ENCODE data around the gene EFCC1. TPM values are rescaled to one million over a fixed set of nuclear protein-coding genes. Genes with fewer than 3 reads are reported as not detected.

The EFCC1 gene
- total and polyA plus RNA-seq, 2 of the 8 experiments (the other 6 are each of a cell fraction or from before 2014, with no cell fraction given), result 0.14 to 0.37 TPM

DNA sequence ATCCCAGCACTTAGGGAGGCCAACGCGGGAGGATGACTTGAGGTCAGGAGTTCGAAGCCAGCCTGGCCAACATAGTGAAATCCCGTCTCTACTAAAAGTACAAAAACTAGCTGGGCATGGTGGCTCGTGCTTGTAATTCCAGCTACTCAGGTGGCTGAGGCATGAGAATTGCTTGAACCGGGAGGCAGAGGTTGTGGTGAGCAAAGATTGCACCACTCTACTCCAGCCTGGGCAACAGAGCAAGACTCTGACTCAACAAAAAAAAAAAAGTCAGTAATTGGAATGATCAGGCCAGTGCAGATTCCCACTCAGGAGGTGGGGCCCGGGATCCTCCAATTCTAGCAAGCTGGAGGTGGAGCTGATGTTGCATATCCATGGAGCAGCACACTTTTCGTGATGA lies 12.8 kb upstream of the EFCC1 start (continued):
- TF ChIP-seq, protein P1, sequence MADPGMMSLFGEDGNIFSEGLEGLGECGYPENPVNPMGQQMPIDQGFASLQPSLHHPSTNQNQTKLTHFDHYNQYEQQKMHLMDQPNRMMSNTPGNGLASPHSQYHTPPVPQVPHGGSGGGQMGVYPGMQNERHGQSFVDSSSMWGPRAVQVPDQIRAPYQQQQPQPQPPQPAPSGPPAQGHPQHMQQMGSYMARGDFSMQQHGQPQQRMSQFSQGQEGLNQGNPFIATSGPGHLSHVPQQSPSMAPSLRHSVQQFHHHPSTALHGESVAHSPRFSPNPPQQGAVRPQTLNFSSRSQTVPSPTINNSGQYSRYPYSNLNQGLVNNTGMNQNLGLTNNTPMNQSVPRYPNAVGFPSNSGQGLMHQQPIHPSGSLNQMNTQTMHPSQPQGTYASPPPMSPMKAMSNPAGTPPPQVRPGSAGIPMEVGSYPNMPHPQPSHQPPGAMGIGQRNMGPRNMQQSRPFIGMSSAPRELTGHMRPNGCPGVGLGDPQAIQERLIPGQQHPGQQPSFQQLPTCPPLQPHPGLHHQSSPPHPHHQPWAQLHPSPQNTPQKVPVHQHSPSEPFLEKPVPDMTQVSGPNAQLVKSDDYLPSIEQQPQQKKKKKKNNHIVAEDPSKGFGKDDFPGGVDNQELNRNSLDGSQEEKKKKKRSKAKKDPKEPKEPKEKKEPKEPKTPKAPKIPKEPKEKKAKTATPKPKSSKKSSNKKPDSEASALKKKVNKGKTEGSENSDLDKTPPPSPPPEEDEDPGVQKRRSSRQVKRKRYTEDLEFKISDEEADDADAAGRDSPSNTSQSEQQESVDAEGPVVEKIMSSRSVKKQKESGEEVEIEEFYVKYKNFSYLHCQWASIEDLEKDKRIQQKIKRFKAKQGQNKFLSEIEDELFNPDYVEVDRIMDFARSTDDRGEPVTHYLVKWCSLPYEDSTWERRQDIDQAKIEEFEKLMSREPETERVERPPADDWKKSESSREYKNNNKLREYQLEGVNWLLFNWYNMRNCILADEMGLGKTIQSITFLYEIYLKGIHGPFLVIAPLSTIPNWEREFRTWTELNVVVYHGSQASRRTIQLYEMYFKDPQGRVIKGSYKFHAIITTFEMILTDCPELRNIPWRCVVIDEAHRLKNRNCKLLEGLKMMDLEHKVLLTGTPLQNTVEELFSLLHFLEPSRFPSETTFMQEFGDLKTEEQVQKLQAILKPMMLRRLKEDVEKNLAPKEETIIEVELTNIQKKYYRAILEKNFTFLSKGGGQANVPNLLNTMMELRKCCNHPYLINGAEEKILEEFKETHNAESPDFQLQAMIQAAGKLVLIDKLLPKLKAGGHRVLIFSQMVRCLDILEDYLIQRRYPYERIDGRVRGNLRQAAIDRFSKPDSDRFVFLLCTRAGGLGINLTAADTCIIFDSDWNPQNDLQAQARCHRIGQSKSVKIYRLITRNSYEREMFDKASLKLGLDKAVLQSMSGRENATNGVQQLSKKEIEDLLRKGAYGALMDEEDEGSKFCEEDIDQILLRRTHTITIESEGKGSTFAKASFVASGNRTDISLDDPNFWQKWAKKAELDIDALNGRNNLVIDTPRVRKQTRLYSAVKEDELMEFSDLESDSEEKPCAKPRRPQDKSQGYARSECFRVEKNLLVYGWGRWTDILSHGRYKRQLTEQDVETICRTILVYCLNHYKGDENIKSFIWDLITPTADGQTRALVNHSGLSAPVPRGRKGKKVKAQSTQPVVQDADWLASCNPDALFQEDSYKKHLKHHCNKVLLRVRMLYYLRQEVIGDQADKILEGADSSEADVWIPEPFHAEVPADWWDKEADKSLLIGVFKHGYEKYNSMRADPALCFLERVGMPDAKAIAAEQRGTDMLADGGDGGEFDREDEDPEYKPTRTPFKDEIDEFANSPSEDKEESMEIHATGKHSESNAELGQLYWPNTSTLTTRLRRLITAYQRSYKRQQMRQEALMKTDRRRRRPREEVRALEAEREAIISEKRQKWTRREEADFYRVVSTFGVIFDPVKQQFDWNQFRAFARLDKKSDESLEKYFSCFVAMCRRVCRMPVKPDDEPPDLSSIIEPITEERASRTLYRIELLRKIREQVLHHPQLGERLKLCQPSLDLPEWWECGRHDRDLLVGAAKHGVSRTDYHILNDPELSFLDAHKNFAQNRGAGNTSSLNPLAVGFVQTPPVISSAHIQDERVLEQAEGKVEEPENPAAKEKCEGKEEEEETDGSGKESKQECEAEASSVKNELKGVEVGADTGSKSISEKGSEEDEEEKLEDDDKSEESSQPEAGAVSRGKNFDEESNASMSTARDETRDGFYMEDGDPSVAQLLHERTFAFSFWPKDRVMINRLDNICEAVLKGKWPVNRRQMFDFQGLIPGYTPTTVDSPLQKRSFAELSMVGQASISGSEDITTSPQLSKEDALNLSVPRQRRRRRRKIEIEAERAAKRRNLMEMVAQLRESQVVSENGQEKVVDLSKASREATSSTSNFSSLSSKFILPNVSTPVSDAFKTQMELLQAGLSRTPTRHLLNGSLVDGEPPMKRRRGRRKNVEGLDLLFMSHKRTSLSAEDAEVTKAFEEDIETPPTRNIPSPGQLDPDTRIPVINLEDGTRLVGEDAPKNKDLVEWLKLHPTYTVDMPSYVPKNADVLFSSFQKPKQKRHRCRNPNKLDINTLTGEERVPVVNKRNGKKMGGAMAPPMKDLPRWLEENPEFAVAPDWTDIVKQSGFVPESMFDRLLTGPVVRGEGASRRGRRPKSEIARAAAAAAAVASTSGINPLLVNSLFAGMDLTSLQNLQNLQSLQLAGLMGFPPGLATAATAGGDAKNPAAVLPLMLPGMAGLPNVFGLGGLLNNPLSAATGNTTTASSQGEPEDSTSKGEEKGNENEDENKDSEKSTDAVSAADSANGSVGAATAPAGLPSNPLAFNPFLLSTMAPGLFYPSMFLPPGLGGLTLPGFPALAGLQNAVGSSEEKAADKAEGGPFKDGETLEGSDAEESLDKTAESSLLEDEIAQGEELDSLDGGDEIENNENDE (IDR thresholded peaks at IDR 0.05; ENCODE audit: insufficient replicate concordance, low read length), result no peak
- TF ChIP-seq CBX5 (IDR thresholded peaks at IDR 0.05; ENCODE audit: low read depth, low read length), result no peak
- no peak for TF ChIP-seq RNF2 (IDR thresholded peaks at IDR 0.05; ENCODE audit: borderline replicate concordance, low read depth, low read length, missing control alignments, poor library complexity, severe bottlenecking)
- TF ChIP-seq ZNF274 (IDR thresholded peaks at IDR 0.05; ENCODE audit: borderline replicate concordance, extremely low read depth, low read length), result no peak
- no peak for TF ChIP-seq CREB1 (IDR thresholded peaks at IDR 0.05)
- no peak for TF ChIP-seq SRF (IDR thresholded peaks at IDR 0.05; ENCODE audit: low read depth, low read length)
- no peak for TF ChIP-seq SAP30 (IDR thresholded peaks at IDR 0.05; ENCODE audit: insufficient read depth, insufficient replicate concordance, low read length)
- TF ChIP-seq EP300 (IDR thresholded peaks at IDR 0.05; ENCODE audit: borderline replicate concordance in 1 of 2, low read depth in 2 of 2, low read length in 2 of 2), result no peak
- TF ChIP-seq BCL11A (IDR thresholded peaks at IDR 0.05; ENCODE audit: low read depth in 2 of 2, low read length in 2 of 2), result no peak
